Pericardium fibroblast (primary cell): ENCODE measurements around the gene HEMK1. TPM values are rescaled to one million over a fixed set of nuclear protein-coding genes. Genes with fewer than 3 reads are reported as not detected.

Source experiments
- total RNA-seq: library from RNA; depleted of rRNA; stranded (reverse); fragments of >200 nt; gene quantifications from 2 replicates; pipeline ENCODE4 v1.2.3, GENCODE V29; 2015

HEMK1 gene
- 7.5 and 14.1 TPM in 2 replicates for total RNA-seq

DNA sequence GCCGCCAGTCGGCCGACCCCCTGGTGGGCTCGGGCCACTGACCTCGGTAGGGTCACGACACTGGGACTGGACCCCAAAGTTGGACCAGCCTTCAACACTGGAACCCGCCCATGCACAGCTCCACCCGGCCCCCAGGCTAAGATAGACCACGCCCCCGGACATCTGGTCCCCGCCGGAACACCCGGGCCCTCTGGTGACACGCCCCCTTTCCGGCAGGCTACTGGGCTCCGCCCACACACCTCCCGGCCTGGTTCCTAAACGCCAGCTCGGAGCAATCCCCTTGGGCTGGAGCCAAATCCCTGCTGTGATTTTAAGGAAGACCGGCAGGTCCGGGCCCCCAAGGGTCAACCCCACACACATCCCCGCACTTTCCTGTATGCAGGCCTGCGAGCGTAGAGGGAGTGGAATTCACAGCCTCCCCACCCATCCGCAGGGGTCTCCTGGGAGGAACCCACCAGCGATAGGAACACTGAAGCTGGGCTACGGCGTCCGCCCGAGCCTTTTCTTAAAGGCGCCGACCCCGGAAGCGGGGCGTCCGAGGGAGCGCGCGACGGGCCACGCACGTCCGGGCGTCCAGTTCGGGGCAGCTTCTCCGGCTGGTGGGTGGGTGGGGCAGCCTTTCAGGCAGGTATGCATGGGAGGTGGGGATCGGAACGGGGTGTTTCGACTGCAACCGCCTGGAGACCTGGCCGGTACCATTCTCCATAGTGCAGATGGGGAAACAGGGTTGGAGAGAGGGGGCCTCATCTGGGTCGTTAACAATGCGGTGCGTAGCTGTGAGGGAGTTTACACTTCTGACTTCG, at the start of gene HEMK1:
HEMK1 (plus strand) TSS at position 576 of the 803 bp plus-strand sequence. CDS start 1,583 bp downstream, outside the sequence.

GRCh38 chr3:50567386-50568167, 1.7 kb upstream of the HEMK1 start, which contains the start of gene C3orf18:
Gene C3orf18 (minus strand): TSS chr3:50567747. CDS start chr3:50565699, 2,048 bp downstream.

GRCh38 chr3:50611464-50612233, 42.3 kb downstream of the HEMK1 start, which contains the start of gene CISH:
Gene CISH (minus strand): TSS chr3:50611774. CDS start chr3:50611650, 124 bp downstream.

GRCh38 chr3:50617096-50617791, 47.9 kb downstream of the HEMK1 start, which contains the start of gene MAPKAPK3:
Gene MAPKAPK3 (plus strand): TSS chr3:50617151. CDS start chr3:50617566, 415 bp downstream.

Other genes with a start within 250 kb of the HEMK1 start
- 59.3 and 80.8 TPM in 2 replicates for gene HYAL2, start 246.8 kb upstream of the HEMK1 start, total RNA-seq
- 14.5 and 30.7 TPM in 2 replicates for gene TUSC2, start 241.3 kb upstream of the HEMK1 start, total RNA-seq
- 41.5 and 43.5 TPM in 2 replicates for gene RASSF1, start 228.7 kb upstream of the HEMK1 start, total RNA-seq
- gene ZMYND10, start 223.8 kb upstream of the HEMK1 start, total RNA-seq = 0.34 and 1.1 TPM in 2 replicates
- gene NPRL2, start 218.7 kb upstream of the HEMK1 start, total RNA-seq = 12.1 and 13.2 TPM in 2 replicates
- 20.8 and 35.2 TPM in 2 replicates for gene CYB561D2, start 218.7 kb upstream of the HEMK1 start, total RNA-seq
- 69.1 and 93.9 TPM in 2 replicates for gene TMEM115, start 210.0 kb upstream of the HEMK1 start, total RNA-seq
- 0.12 TPM in 1 of 2 replicates, not detected in the other for gene CACNA2D2, start 65.9 kb upstream of the HEMK1 start, total RNA-seq
- 10.0 and 10.8 TPM in 2 replicates for gene C3orf18, start 1.8 kb upstream of the HEMK1 start, total RNA-seq
- 3.1 and 5.0 TPM in 2 replicates for gene CISH, start 42.3 kb downstream of the HEMK1 start, total RNA-seq
- 22.2 and 30.9 TPM in 2 replicates for gene MAPKAPK3, start 47.6 kb downstream of the HEMK1 start, total RNA-seq
- gene DOCK3, start 105.4 kb downstream of the HEMK1 start, total RNA-seq = under 0.01 and 0.12 TPM in 2 replicates